Uterus (tissue), 4 donors: ENCODE data around the gene CNOT4. TPM values are rescaled to one million over a fixed set of nuclear protein-coding genes. Genes with fewer than 3 reads are reported as not detected.

ENCODE experiments used
- DNase-seq, 2 donors: peaks; one replicate each; pipeline ENCODE4 v3.0.0-alpha.2; 2019 to 2020
- H3K27ac ChIP-seq, 2 donors: fragments of 200-600 bp; sonication (generic); 1 replicate in 1 of 2; 2 replicates in 1 of 2; pipeline ENCODE4 v1.5.1; 2016 to 2018
- H3K27me3 ChIP-seq, 2 donors: fragments of 200-600 bp; sonication (generic); one replicate each; pipeline ENCODE4 v1.5.1; 2018 to 2019; ENCODE audit warnings: control low read depth in 1 of 2
- H3K36me3 ChIP-seq, 2 donors: fragments of 200-600 bp; sonication (generic); one replicate each; pipeline ENCODE4 v1.5.1; 2019; ENCODE audit warnings: control low read depth in 1 of 2
- H3K4me1 ChIP-seq, 2 donors: fragments of 200-600 bp; sonication (generic); one replicate each; pipeline ENCODE4 v1.5.1; 2018 to 2019; ENCODE audit warnings: control low read depth in 1 of 2
- H3K4me3 ChIP-seq, 2 donors: fragments of 200-600 bp; sonication (generic); 1 replicate in 1 of 2; 2 replicates in 1 of 2; pipeline ENCODE4 v1.5.1; 2018 to 2019; ENCODE audit warnings: mild to moderate bottlenecking in 1 of 2
- H3K9me3 ChIP-seq, 2 donors: fragments of 200-600 bp; sonication (generic); one replicate each; pipeline ENCODE4 v1.5.1; 2019; ENCODE audit warnings: control low read depth in 1 of 2
- CTCF ChIP-seq, 4 experiments: fragments of 200-600 bp in 2 of 4; fragments of 450-650 bp in 2 of 4; sonication (generic) in 2 of 4; IDR thresholded peaks; one replicate each; pipeline ENCODE4 v1.5.1; 2016 to 2019; ENCODE audit warnings: antibody characterized with exemption in 4 of 4, mild to moderate bottlenecking in 2 of 4, moderate library complexity in 1 of 4
- POLR2A ChIP-seq, 2 donors: fragments of 450-650 bp; IDR thresholded peaks; one replicate each; pipeline ENCODE4 v1.6.1; 2016; ENCODE audit warnings: antibody characterized with exemption in 2 of 2, mild to moderate bottlenecking in 1 of 2, moderate library complexity in 1 of 2
- intact Hi-C: fragments of 100-400 bp; cut with DNase I; formaldehyde crosslinking; loops from one replicate; pipeline ENCODE4 v1.15.1; 2023; ENCODE audit warnings: low total_unique reads
- total RNA-seq, 4 donors: library from RNA; depleted of rRNA in 3 of 4; stranded (reverse); fragments of >200 nt in 3 of 4; gene quantifications; one replicate each; pipeline versions ENCODE4 v1.1.0 to v1.2.4, GENCODE V29; 2014 to 2023
- donor health status: DM: yes; HTN: yes; CAD: no.

Gene CNOT4
- total RNA-seq, 4 donors from 2014 or later = 13.2 to 35.6 (median 20.6) TPM

- H3K27me3 ChIP-seq = no peaks in the 10 kb centered on the region
- no peaks in the 10 kb centered on the region for H3K4me1 ChIP-seq
- H3K9me3 ChIP-seq = no peaks in the 10 kb centered on the region
- intact Hi-C loops = no loop called here
- no peak overlapping the region for H3K27ac ChIP-seq
- TF ChIP-seq CTCF (IDR thresholded peaks at IDR 0.05) = no peak
- TF ChIP-seq POLR2A (IDR thresholded peaks at IDR 0.05) = no peak
- H3K36me3 ChIP-seq = no peaks in the 10 kb centered on the region
- H3K4me3 ChIP-seq = no peak overlapping the region
- no peak for DNase-seq
Measured at GRCh38 chr7:135410543-135410942, 99.4 kb downstream of the CNOT4 start.

GRCh38 chr7:135409845-135410542, 99.9 kb downstream of the CNOT4 start:
- no peak overlapping the region for H3K4me3 ChIP-seq
- no peaks in the 10 kb centered on the region for H3K9me3 ChIP-seq
- TF ChIP-seq POLR2A (IDR thresholded peaks at IDR 0.05) (no peak), CTCF (IDR thresholded peaks at IDR 0.05) (no peak)
- no peaks in the 10 kb centered on the region for H3K27me3 ChIP-seq
- intact Hi-C loops = no loop called here
- no peak for DNase-seq
- no peak overlapping the region for H3K27ac ChIP-seq
- H3K36me3 ChIP-seq = no peaks in the 10 kb centered on the region
- H3K4me1 ChIP-seq = no peaks in the 10 kb centered on the region

- no peaks in the 10 kb centered on the region for H3K36me3 ChIP-seq
- H3K9me3 ChIP-seq = no peaks in the 10 kb centered on the region
- intact Hi-C loops = no loop called here
- H3K4me1 ChIP-seq = no peaks in the 10 kb centered on the region
- no peak overlapping the region for H3K27ac ChIP-seq
- H3K27me3 ChIP-seq = no peaks in the 10 kb centered on the region
- TF ChIP-seq CTCF (IDR thresholded peaks at IDR 0.05) = no peak
- TF ChIP-seq POLR2A (IDR thresholded peaks at IDR 0.05) = no peak
- DNase-seq = no peak
- no peak overlapping the region for H3K4me3 ChIP-seq
Measured at GRCh38 chr7:135407884-135408283, 102.0 kb downstream of the CNOT4 start.

GRCh38 chr7:135406918-135407317, 103.0 kb downstream of the CNOT4 start:
- DNase-seq = no peak
- no peaks in the 10 kb centered on the region for H3K9me3 ChIP-seq
- intact Hi-C loops = no loop called here
- no peak for TF ChIP-seq POLR2A (IDR thresholded peaks at IDR 0.05)
- TF ChIP-seq CTCF (IDR thresholded peaks at IDR 0.05) = no peak
- H3K27me3 ChIP-seq = no peaks in the 10 kb centered on the region
- no peak overlapping the region for H3K27ac ChIP-seq
- no peaks in the 10 kb centered on the region for H3K4me1 ChIP-seq
- H3K36me3 ChIP-seq = no peaks in the 10 kb centered on the region
- no peak overlapping the region for H3K4me3 ChIP-seq

- H3K4me3 ChIP-seq = no peak overlapping the region
- H3K27ac ChIP-seq = no peak overlapping the region
- no peaks in the 10 kb centered on the region for H3K36me3 ChIP-seq
- intact Hi-C loops = no loop called here
- no peak for DNase-seq
- H3K4me1 ChIP-seq = no peaks in the 10 kb centered on the region
- H3K27me3 ChIP-seq = no peaks in the 10 kb centered on the region
- no peaks in the 10 kb centered on the region for H3K9me3 ChIP-seq
- TF ChIP-seq POLR2A (IDR thresholded peaks at IDR 0.05) = no peak
- TF ChIP-seq CTCF (IDR thresholded peaks at IDR 0.05) = no peak
Measured at GRCh38 chr7:135405969-135406368, 103.9 kb downstream of the CNOT4 start.
